Central memory CD8-positive, alpha-beta T cell (primary cell): ENCODE results near the gene SRSF7.
"Not testable (repeated sequence)": the region's sequence is repeated elsewhere in the genome, so short reads cannot be mapped to it uniquely, and the experiment has no call there.

Experiments used
- ATAC-seq: fragments of 150-1000 bp; cut with Tn5 transposase; replicated peaks from 2 replicates; pipeline ENCODE4 v1.10.0; 2022; ENCODE audit warnings: mild to moderate bottlenecking, moderate FRiP score, moderate number of reproducible peaks; ENCODE audit not compliant: poor library complexity, severe bottlenecking; ENCODE audit errors: extremely low read depth
- DNase-seq, 2 donors: peaks; one replicate each; pipeline ENCODE4 v3.0.0; 2021; ENCODE audit warnings: low spot score in 2 of 2
- H3K27ac Mint-ChIP-seq: one replicate; pipeline ENCODE4 v1.8.0; 2022; ENCODE audit warnings: low read depth, mild to moderate bottlenecking, moderate library complexity, mixed read lengths
- H3K27me3 Mint-ChIP-seq: one replicate; pipeline ENCODE4 v1.8.0; 2022; ENCODE audit warnings: mixed read lengths
- H3K36me3 Mint-ChIP-seq: one replicate; pipeline ENCODE4 v1.8.0; 2022; ENCODE audit warnings: mild to moderate bottlenecking, moderate library complexity, mixed read lengths; ENCODE audit not compliant: insufficient read depth
- H3K4me1 Mint-ChIP-seq: one replicate; pipeline ENCODE4 v1.8.0; 2022; ENCODE audit warnings: mixed read lengths
- H3K4me3 Mint-ChIP-seq: one replicate; pipeline ENCODE4 v1.8.0; 2022; ENCODE audit warnings: mild to moderate bottlenecking, moderate library complexity, mixed read lengths
- H3K9me3 Mint-ChIP-seq: one replicate; pipeline ENCODE4 v1.8.0; 2022; ENCODE audit warnings: mixed read lengths

The SRSF7 gene

GRCh38 chr2:38750891-38751595 is at the start of gene SRSF7:
TSS of gene SRSF7 (minus strand) at chr2:38751361. CDS start at chr2:38751256, 105 bp downstream.
- H3K36me3 Mint-ChIP-seq, result peaks cover 60% of the 10 kb centered on the region
- H3K4me1 Mint-ChIP-seq, result peaks cover 55% of the 10 kb centered on the region

GRCh38 chr2:38797953-38798352 is 46.8 kb upstream of the SRSF7 start:
- Mint-ChIP-seq H3K9me3 (no peaks in the 10 kb centered on the region), H3K4me1 (no peaks in the 10 kb centered on the region), H3K4me3 (no peak overlapping the region), H3K27me3 (no peaks in the 10 kb centered on the region), H3K36me3 (peaks cover 7% of the 10 kb centered on the region), H3K27ac (no peak overlapping the region)
- DNase-seq (no peak), ATAC-seq (no peak)

More at GRCh38 chr2:38750891-38751595, at the start of gene SRSF7:
- H3K9me3 Mint-ChIP-seq, result no peaks in the 10 kb centered on the region
- H3K27me3 Mint-ChIP-seq, result no peaks in the 10 kb centered on the region
- peak within 1 kb of the TSS; percentile 99 for H3K4me3 Mint-ChIP-seq
- ATAC-seq (peak; percentile 71), DNase-seq (peak; percentile 97 to 98)
- peak within 1 kb of the TSS; percentile 100 for H3K27ac Mint-ChIP-seq

- no peak for DNase-seq
- no peaks in the 10 kb centered on the region for H3K27me3 Mint-ChIP-seq
- H3K9me3 Mint-ChIP-seq, result no peaks in the 10 kb centered on the region
- H3K4me1 Mint-ChIP-seq, result no peaks in the 10 kb centered on the region
- H3K27ac Mint-ChIP-seq, result no peak overlapping the region
- no peak for ATAC-seq
- no peak overlapping the region for H3K4me3 Mint-ChIP-seq
- H3K36me3 Mint-ChIP-seq, result peaks cover 7% of the 10 kb centered on the region
These were observed 46.1 kb upstream of the SRSF7 start for GRCh38 chr2:38797250-38797676.

GRCh38 chr2:38795016-38795415 is 43.9 kb upstream of the SRSF7 start:
- not testable (repeated sequence) for H3K4me1 Mint-ChIP-seq, H3K27ac Mint-ChIP-seq, H3K27me3 Mint-ChIP-seq, H3K4me3 Mint-ChIP-seq, H3K9me3 Mint-ChIP-seq, DNase-seq, ATAC-seq, H3K36me3 Mint-ChIP-seq

- H3K27ac Mint-ChIP-seq, result no peak overlapping the region
- ATAC-seq (no peak), DNase-seq (no peak)
- no peaks in the 10 kb centered on the region for H3K27me3 Mint-ChIP-seq
- peaks cover 5% of the 10 kb centered on the region for H3K36me3 Mint-ChIP-seq
- H3K9me3 Mint-ChIP-seq, result no peaks in the 10 kb centered on the region
- H3K4me1 Mint-ChIP-seq, result no peaks in the 10 kb centered on the region
- H3K4me3 Mint-ChIP-seq, result no peak overlapping the region
These were observed 43.2 kb upstream of the SRSF7 start for GRCh38 chr2:38794235-38794946.

GRCh38 chr2:38793511-38793910 is 42.4 kb upstream of the SRSF7 start:
- Mint-ChIP-seq H3K36me3 (no peaks in the 10 kb centered on the region), H3K4me1 (no peaks in the 10 kb centered on the region), H3K27me3 (no peaks in the 10 kb centered on the region), H3K9me3 (no peaks in the 10 kb centered on the region), H3K27ac (no peak overlapping the region), H3K4me3 (no peak overlapping the region)
- DNase-seq, result no peak
- ATAC-seq, result no peak

- Mint-ChIP-seq H3K9me3 (no peaks in the 10 kb centered on the region), H3K4me1 (no peaks in the 10 kb centered on the region), H3K27ac (no peak overlapping the region), H3K27me3 (no peaks in the 10 kb centered on the region), H3K36me3 (no peaks in the 10 kb centered on the region), H3K4me3 (no peak overlapping the region)
- DNase-seq (no peak), ATAC-seq (no peak)
These were observed 41.6 kb upstream of the SRSF7 start for GRCh38 chr2:38792751-38793150.

- H3K27ac Mint-ChIP-seq, H3K4me3 Mint-ChIP-seq: not testable (repeated sequence)
These were observed 41.2 kb upstream of the SRSF7 start for GRCh38 chr2:38792321-38792720.

GRCh38 chr2:38791744-38792143 is 40.6 kb upstream of the SRSF7 start:
- no peaks in the 10 kb centered on the region for H3K9me3 Mint-ChIP-seq
- no peak overlapping the region for H3K4me3 Mint-ChIP-seq
- H3K27me3 Mint-ChIP-seq, result no peaks in the 10 kb centered on the region
- no peak for ATAC-seq
- H3K4me1 Mint-ChIP-seq, result no peaks in the 10 kb centered on the region
- no peaks in the 10 kb centered on the region for H3K36me3 Mint-ChIP-seq
- DNase-seq, result no peak
- H3K27ac Mint-ChIP-seq, result no peak overlapping the region

More at GRCh38 chr2:38792321-38792720, 41.2 kb upstream of the SRSF7 start:
- H3K36me3 Mint-ChIP-seq, DNase-seq, H3K4me1 Mint-ChIP-seq, H3K9me3 Mint-ChIP-seq, ATAC-seq, H3K27me3 Mint-ChIP-seq: not testable (repeated sequence)

- Mint-ChIP-seq H3K36me3 (peaks cover 2% of the 10 kb centered on the region), H3K4me1 (no peaks in the 10 kb centered on the region), H3K9me3 (no peaks in the 10 kb centered on the region), H3K27ac (no peak overlapping the region), H3K27me3 (no peaks in the 10 kb centered on the region), H3K4me3 (no peak overlapping the region)
- ATAC-seq (no peak), DNase-seq (no peak)
These were observed 38.5 kb upstream of the SRSF7 start for GRCh38 chr2:38789691-38790090.

GRCh38 chr2:38788306-38788705 is 37.1 kb upstream of the SRSF7 start:
- H3K27me3 Mint-ChIP-seq, result no peaks in the 10 kb centered on the region
- no peak for ATAC-seq
- H3K9me3 Mint-ChIP-seq, result no peaks in the 10 kb centered on the region
- H3K4me3 Mint-ChIP-seq, result no peak overlapping the region
- H3K27ac Mint-ChIP-seq, result no peak overlapping the region
- H3K36me3 Mint-ChIP-seq, result peaks cover 2% of the 10 kb centered on the region
- DNase-seq, result no peak
- H3K4me1 Mint-ChIP-seq, result no peaks in the 10 kb centered on the region

- no peak overlapping the region for H3K27ac Mint-ChIP-seq
- DNase-seq, result no peak
- no peaks in the 10 kb centered on the region for H3K9me3 Mint-ChIP-seq
- H3K36me3 Mint-ChIP-seq, result peaks cover 24% of the 10 kb centered on the region
- H3K27me3 Mint-ChIP-seq, result no peaks in the 10 kb centered on the region
- ATAC-seq, result no peak
- H3K4me1 Mint-ChIP-seq, result peaks cover 11% of the 10 kb centered on the region
- no peak overlapping the region for H3K4me3 Mint-ChIP-seq
These were observed 32.4 kb upstream of the SRSF7 start for GRCh38 chr2:38783586-38783985.

GRCh38 chr2:38778687-38779082 is 27.5 kb upstream of the SRSF7 start:
- peaks cover 22% of the 10 kb centered on the region for H3K27me3 Mint-ChIP-seq
- no peaks in the 10 kb centered on the region for H3K9me3 Mint-ChIP-seq
- peaks cover 24% of the 10 kb centered on the region for H3K36me3 Mint-ChIP-seq

More at GRCh38 chr2:38778687-38779082, 27.5 kb upstream of the SRSF7 start:
- H3K4me3 Mint-ChIP-seq, result peak overlapping the region; percentile 99
- ATAC-seq, result no peak
- peaks cover 20% of the 10 kb centered on the region for H3K4me1 Mint-ChIP-seq
- DNase-seq, result no peak
- H3K27ac Mint-ChIP-seq, result peak overlapping the region; percentile 100
